NCI-H1048 (cell line): ENCODE measurements around the gene KCNAB2.
"Not testable (repeated sequence)": the region's sequence is repeated elsewhere in the genome, so short reads cannot be mapped to it uniquely, and the experiment has no call there.

Experiments used
- DNase-seq: peaks from one replicate; lab custom pipeline; 2025; lab: John Stamatoyannopoulos, UW

The KCNAB2 gene

DNA sequence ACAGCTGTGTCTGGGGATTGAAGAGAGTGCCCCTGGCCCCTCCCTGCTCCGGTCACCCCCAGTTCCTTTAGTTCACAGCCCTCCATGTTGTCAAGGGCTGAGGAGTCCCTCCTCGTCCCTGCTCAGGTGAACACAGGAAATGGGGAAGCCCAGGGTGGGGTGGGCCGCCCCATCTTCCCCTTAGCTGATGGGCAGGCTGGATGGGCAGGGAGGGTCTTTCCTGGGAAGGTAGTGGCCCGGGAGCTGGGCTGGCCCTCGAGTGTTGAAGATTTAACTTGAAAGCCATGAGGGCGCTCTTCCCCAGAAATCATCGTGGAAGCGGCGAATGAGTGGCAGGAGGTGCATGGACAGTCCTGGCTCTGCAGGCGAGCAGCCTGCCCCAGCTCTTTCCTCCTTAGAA is 35.1 kb upstream of the KCNAB2 start:
- DNase-seq = no peak

DNA sequence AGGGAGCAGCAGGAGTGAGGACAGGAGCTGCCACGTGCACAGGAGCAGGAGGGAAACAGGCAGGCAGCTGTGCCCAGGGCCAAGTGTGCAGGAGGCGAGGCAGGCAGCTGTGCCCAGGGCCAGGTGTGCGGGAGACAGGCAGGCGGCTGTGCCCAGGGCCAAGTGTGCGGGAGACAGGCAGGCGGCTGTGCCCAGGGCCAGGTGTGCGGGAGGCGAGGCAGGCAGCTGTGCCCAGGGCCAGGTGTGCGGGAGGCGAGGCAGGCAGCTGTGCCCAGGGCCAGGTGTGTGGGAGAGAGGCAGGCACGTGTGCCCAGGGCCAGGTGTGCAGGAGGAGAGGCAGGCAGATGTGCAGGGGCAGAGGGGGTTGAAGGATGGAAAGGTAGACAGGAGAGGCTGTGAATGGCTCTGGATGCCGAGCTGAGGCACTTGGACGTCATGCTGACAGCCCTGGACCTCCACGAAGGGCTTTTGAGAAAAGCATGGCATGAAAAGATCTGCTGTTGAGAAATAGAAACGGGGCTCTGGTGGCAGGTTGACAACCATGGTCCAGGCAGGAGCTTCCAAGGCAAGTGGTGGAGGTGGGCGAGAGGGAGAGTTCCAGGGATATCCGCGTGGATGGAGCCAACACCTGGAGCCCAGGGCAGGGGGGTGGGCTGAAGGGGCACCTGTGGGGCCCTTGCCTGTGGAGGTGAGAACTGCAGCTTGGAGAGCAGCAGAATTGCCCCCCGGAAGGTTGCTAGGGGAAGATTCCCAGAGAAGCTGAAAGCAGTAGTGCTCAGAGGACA is 34.3 kb upstream of the KCNAB2 start:
- no peak for DNase-seq

DNA sequence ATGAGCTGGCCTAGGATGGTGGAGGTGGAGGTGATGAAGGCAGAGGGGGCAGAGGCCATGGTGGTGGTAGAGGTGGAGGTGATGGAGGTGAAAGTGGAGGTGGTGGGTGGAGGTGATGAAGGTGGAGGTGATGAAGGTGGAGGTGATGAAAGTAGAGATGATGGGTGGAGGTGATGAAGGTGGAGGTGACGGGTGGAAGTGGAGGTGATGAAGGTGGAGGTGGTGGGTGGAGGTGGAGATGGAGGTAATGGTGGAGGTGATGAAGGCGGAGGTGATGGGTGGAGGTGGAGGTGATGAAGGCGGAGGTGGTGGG is 33.8 kb upstream of the KCNAB2 start:
- no peak for DNase-seq

DNA sequence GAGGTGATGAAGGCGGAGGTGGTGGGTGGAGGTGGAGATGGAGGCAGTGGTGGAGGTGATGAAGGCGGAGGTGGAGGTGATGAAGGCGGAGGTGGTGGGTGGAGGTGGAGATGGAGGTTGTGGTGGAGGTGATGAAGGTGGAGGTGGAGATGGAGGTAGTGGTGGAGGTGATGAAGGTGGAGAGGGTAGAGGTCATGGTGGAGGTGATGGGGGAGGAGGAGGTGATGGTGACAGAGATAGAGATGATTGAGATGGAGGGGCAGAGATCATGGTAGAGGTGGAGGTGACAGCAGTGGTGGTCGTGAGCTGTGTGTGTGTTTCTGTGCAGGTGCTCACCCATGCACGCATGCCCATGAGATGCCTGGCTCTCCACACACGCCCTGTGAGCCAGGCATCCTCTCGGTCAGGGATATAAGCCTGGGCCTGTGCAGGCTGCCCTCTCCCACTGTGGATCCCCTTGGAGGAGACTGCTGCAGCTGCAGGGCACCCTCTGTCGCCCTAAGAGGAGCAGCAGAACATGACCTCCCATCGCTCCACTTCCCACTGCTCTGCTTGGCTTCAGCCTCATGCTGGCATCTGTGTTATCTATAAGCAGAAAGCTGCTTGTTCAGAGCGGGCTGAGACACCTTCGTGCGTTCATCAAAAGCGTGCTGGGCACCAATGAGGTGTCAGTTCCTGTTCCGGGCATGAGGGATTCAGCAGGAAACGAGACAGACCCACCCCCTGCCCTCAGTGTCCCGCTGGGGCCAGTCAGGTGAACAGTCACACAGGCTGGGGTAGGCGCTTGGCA is 33.0 kb upstream of the KCNAB2 start:
- DNase-seq = no peak

DNA sequence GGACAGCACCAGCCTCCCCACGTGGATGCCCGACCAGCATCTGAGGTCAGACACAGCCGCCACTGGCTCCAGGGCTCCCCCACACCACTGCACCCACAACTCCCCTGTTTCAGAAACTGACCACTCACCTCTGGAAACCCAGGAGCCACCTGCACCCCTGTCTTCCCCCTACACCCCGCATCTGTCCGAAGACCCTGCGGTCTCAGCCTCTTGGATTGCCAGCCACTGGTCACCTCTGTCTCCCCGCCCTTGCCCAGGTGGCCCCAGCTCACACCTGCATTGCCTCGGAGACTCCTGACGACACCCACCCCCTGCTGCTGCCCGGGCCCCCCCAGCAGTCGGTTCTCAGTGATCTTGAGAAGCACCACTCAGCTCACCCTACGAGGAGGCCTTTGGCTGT is 32.2 kb upstream of the KCNAB2 start:
- no peak for DNase-seq

DNA sequence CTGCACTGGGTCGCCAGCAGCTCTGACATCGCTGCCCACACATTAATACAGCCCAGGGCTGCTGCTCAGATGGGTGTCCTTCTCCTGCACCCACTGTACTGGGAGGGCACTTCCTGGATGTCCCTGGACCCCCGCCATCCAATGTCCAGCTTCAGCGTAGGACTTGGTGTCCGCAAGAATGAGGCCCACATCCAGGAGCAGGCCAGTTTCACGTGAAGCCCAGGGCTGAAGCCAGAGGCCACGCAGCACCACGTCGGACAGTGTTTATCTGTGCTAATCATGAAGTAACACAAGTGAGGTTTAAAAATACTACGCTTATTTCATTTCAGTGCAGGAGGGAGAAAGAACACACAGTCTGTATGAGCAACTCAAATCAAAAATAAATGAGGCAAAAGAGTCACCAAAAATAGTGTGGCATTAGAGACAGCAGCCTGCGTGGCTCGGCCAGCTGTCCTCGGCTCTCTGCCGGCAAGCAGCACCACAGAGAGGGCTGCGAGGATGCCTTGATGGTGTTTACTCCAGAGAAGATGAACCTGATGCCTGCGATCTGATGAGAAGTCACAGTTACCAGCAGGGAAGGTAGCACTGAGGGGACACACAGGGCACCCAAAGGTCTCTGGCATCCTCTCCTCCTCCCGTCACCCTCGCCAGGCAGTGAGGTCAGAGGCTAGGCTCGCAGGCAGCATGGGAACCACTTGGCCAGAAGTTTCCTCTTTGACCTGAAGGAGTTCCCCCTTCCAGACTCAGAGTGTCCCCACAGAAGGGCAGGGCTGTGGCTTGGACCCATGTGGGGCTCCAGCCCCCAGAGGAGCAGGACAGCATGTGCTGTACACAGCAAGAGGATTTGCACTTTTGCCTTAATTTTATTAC is 31.3 kb upstream of the KCNAB2 start:
- DNase-seq = no peak

DNA sequence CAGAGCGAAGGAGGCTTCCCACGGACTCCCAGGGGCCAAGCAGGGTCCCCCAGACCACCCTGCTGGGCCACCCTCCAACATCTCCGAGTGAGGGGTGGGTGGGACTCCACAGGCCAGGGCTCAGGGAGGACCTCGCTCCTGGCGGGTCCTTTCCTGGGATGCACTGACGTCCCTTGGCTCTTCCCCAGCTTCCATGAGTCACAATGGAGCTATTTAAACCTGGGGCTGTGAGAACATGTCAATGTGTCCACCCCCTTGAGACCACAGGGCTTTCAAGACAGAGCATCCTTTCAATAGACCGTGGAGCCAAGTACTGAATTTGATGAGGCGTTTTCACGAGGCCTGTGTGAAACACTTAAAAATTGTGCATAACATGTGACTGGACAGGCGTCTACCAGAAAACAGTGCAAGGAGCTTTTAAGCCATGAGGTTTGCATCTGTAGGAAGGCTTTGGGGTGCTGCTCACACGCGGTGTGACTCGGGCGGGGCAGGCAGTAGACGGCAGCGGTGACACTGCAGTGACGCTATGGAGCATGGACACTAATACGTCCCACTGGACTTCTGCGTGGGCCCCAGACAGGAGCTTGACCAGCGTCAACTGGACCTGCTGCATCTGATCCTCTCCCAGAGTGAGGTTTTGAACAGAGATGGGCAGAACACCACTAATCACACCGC is 29.4 kb upstream of the KCNAB2 start:
- no peak for DNase-seq

DNA sequence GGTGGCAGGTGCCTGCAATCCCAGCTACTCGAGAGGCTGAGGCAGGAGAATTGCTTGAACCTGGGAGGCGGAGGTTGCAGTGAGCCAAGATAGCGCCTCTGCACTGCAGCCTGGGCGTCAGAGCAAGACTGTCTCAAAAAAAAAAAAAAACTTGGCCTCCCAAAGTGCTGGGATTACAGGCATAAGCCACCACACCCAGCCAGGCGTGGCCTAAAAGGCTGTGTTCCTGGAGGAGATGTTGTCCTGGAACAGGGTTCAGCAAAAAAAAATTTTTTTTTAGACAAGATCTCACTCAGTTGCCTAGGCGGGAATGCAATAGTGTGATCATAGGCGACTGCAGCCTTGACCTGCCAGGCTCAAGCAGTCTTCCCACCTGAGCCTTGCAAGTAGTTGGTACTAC is 28.0 kb upstream of the KCNAB2 start:
- DNase-seq = not testable (repeated sequence)

DNA sequence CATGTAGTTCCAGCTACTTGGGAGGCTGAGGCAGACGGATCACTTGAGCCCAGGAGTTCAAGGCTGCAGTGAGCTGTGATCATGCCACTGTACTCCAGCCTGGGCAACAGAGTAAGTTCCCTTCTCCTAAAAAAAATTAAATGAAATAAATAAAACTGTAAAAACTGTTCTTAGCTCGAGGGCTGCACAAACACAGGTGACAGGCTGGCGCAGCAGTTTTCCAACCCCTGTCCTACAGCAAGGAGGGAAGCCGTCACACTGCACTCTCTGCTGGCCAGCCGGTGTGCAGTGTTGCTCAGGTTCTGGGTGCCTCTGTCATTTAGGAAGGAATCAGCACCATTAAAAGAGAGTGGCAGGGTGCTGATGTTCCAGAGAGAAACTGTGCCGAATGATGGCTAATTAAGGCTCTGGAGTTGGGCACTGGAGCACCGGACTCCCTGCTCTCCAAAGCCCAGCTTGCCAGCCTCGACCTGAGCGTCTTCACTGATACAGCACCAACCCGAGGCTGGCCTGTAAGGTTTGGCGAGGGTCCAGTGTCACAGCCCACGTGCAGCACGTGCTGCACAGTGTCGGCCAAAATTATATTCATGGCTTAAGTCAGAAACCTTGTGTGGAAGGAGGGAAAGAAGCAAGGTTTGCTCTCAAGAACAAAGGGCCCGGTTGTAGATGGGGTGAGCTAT is 26.4 kb upstream of the KCNAB2 start:
- DNase-seq = no peak

DNA sequence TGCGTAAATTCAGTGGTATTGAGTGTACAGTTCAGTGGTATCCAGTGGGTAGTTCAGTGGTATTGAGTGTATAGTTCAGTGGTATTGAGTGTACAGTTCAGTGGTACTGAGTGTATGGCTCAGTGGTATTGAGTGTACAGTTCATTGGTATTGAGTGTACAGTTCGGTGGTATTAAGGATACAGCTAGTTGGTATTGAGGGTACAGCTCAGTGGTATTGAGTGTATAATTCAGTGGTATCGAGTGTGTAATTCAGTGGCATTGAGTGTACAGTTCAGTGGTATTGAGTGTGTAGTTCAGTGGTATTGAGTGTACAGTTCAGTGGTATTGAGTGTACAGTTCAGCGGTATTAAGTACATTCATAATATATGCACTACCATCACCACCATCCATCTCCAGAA is 23.5 kb upstream of the KCNAB2 start:
- no peak for DNase-seq

DNA sequence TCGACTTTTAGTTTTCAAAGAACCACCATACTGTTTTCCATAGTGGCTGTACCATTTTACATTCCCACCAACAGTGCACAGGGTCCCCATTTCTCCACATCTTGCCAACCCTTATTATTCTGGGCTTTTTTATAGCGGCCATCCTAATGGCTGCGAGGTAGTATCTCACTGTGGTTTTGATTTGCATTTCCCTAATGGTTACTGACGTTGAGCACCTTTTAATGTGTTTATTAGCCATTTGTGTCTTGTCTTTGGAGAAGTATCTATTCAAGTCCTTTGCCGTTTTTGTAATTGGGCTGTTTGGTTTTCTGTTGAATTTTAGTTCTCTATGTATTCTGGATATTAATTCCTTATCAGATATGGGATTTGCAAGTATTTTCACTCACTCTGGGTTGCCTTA is 22.3 kb upstream of the KCNAB2 start:
- no peak for DNase-seq

DNA sequence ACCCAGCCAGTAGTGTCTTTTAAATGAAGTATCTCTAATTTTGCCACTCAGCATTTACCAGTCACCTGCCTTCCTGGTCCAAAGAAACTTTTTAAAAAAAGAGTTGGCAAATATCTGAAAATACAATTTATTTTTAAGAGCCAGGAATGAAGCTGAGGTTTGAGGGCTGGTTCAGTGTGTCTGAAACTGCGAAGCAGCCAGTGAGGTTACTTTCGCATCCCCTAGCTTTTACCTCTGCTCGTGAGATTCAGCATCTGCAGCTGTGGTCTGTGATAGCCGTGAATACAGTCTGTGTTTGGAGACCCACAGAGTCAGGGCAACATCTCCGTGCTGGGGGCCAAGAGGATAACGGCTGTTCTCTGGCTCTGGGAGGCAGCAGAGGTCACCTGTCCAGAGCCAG is 21.3 kb upstream of the KCNAB2 start:
- DNase-seq = no peak

DNA sequence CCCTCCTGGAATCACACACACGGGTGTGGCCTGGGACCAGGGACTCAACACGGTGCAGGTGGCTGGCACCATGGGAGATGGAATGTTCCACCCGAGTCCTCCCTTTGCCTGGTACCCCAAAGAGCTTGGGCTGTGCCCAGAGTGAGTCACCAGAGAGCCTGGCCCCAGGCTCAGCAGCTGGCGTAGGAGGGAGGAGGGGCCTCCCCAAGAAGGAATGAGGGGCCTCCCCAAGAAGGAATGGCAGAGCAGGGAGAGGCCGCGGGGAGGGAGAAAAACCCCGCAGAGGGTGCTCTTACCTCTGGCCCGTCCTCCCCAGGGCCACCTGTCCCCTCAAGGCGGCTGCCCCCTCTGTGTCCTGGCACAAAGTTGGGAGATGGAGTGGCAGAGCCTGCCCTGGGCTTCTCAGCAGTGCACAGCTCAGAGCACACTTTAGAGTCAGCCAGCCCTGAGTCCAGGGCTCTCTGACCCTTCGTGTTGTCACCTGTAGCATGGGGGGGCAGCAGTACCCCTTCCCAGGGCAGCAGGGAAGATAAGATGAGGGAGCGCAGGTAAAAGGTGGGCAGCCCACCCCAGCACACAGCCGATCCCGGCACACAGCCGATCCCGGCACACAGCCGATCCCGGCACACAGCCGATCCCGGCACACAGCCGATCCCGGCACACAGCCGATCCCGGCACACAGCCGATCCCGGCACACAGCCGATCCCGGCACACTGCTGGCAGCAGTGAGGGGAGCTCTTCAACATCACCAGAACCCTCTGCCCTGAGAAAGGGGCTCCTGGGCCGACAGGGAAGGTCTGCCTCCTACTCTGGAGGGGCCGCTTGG is 20.2 kb upstream of the KCNAB2 start:
- DNase-seq = no peak

DNA sequence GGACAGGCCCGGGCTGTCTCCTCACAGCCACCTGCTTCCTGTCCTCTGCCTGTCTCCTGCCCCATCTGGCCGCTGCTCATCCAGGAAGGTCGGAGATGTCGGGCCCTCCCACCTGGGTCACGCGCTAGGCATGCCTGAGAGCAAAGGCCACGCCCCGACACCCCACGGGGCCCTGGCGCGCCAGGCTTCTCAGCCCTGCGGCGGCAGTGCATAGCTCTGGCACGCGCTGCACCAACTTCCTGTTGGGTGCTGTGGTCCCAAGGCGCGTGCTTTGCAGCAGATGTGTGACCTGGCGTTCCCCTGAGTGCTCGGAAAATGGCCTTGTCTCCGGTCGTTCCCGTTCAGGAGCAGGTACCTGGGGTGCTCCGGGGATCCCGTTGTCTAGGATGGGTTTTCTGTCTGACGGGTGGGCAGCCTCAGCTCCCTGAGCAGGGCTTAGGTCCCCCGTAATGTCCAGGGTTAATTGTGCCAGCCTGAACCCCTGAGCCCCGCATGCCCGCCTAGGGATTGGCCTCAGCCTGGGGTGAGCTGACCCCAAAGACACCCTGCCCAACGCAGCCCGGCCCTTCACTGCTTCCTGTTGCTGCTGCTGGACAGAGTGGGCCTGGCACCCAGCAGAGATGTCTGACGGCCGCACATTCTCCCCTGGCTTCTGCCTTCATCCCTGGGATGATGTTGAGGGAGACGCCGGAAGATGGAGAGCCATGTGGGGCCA is 19.4 kb upstream of the KCNAB2 start:
- DNase-seq = no peak

DNA sequence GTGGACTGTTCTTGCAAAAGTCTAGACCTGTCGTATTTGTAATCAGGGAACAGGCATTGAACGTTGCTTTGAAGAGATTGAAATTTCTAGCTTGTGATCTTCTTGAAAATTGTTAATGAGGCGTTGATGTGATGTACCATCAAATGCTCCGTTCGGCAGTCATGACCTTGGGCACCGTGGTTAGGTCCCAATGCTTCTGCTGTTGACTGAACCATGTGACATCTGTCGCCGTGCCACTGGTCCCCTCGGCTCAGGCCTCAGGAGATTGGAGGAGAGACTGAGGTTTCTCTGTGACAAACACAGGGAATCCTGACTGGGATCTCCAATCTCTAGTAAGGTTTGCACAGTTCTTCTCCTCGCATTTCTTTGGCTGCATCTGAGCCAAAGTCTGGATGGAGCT is 18.1 kb upstream of the KCNAB2 start:
- DNase-seq = no peak

DNA sequence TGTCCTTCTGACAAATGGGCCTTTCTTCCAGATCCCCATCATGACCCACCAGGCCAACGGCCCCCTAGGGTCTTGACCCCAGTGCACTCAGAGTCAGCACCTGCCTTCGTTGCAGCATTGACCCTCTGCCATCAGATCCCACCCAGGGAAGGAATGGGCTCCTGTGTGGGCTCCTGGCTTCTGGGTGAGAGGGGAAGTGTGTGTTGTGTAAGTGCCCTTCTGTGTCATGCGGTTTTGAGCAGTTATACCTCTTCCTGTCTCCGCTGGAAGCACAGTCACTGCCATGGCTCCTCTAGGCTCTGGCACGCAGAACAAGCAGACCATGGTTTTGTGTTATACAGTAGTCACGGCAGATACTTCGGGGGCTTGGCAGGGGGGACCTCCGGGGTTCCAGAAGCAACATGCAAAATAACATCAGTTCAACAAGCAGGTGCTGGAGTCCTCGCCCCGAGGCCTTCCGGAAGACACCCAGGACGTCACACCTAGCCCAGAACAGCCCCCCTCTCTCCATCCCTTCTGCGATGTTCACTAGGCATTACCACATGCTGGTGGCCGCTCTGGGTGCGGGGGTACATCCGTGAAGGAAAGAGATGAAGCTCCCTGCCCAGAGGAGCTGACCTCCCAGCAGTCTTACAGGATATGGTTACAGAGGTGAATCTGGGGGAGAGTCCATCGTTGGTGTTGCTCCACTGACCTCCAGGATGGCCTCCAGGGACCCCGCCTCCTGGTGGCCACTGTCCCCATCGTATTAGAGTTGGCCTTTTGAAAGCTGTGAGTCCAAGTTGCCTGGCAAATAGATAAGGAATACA is 17.4 kb upstream of the KCNAB2 start:
- DNase-seq = no peak

DNA sequence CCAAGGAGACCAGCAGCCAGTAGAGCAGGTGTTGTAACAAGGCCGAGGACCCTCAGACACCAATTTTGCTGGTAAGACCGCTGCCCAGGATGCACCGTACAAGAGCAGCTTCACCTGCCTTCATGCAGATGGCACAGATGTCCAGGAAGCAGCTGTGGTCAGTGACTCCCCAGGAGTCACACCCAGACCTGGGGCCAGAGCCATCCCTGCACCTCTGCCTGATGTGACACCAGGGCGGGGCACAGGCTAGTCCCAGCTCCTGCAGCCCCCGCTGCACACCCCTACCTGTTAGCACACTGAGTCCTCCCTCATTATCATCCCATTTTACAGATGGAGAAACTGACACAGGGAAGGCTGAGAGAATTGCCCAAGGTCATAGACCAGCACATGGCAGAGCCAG is 16.3 kb upstream of the KCNAB2 start:
- no peak for DNase-seq

DNA sequence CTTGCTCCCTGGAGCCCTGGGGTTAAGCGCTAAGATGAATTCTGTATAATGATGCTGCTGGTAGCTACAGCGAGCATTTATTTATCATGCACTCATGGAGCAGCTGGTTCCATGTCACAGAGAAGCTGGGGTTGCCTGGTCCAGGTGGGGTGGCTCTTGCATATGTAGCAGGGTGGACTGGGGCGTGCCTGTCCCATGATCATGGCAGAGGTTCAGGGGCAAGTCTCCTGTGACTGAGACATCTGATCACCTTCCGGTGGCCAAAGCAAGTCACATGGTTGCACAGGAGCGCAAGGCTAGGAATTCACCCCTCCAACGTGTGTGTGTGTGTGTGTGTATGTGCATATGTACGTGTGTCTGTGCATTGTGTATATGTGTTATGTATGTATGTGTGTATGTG is 15.6 kb upstream of the KCNAB2 start:
- DNase-seq = no peak

DNA sequence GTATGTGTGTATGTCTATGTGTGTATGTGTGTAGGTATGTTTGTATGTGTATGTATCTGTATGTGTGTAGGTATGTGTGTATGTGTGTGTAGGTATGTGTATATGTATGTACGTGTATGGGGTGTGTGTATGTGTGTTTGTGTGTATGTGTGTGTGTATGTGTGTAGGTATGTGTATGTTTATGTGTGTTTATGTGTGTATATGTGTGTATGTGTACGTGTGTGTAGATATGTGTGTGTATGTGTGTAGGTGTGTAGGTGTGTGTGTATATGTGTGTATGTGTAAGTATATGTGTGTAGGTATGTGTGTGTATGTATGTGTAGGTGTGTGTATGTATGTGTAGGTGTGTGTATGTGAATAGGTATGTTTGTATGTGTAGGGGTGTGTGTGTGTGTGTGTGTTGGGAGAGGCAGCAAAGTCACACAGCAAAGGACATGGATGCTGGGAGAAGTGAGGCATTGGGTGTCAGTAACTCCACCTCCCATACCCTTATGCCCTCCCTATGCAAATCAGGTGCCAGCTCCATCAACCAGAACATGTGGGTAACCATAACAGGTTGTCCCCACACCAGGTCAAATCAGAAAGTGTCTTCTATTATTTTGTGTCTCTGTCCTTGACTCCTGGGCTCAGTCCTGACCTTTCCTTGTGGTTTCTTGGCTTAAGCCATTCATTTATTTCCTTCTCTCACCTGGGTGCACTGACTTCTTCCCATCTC is 15.0 kb upstream of the KCNAB2 start:
- DNase-seq = no peak
